ENCODE results near the gene FAXDC2. TPM values are rescaled to one million over a fixed set of nuclear protein-coding genes. Genes with fewer than 3 reads are reported as not detected.

FAXDC2 gene
- total RNA-seq, 2 donors from 2014 or later, result 43.9 to 70.5 TPM

DNA sequence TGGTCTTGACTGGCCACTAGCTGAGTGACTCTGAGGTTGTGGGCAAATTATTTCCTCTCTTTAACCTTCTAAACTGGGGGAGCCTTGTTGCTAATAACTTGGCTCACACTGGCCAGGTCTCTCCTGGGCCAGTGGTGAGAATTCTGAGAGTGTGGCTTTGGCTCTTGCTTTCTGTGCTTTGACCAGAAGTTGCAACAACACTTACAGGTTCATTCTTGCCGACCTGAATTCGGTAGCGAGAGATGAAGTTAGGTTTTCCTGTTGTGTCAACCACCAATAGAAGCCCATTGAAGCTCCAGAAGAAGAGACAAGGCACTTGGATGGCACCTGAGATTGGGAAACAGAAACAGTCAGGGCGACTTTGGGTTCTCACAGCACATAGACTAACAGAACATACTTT, 19.8 kb downstream of the FAXDC2 start:
- H3K4me3 ChIP-seq, result no peak overlapping the region
- peaks cover 10 to 13% of the 10 kb centered on the region in 2 donors for H3K4me1 ChIP-seq (ENCODE audit: control insufficient read depth in 1 of 2, low read depth in 2 of 2)
- H3K36me3 ChIP-seq, result peaks cover 20% of the 10 kb centered on the region
- TF ChIP-seq, protein P1, sequence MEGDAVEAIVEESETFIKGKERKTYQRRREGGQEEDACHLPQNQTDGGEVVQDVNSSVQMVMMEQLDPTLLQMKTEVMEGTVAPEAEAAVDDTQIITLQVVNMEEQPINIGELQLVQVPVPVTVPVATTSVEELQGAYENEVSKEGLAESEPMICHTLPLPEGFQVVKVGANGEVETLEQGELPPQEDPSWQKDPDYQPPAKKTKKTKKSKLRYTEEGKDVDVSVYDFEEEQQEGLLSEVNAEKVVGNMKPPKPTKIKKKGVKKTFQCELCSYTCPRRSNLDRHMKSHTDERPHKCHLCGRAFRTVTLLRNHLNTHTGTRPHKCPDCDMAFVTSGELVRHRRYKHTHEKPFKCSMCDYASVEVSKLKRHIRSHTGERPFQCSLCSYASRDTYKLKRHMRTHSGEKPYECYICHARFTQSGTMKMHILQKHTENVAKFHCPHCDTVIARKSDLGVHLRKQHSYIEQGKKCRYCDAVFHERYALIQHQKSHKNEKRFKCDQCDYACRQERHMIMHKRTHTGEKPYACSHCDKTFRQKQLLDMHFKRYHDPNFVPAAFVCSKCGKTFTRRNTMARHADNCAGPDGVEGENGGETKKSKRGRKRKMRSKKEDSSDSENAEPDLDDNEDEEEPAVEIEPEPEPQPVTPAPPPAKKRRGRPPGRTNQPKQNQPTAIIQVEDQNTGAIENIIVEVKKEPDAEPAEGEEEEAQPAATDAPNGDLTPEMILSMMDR (IDR thresholded peaks at IDR 0.05), result no peak
- ATAC-seq (ENCODE audit: insufficient number of reproducible peaks, low FRiP score, low read depth) (no peak), DNase-seq (ENCODE audit: low spot score) (no peak)
- no peaks in the 10 kb centered on the region for H3K9me3 ChIP-seq
- H3K27me3 ChIP-seq (replicated peaks; ENCODE audit: insufficient read depth), result no peaks in the 10 kb centered on the region
- H3K27ac ChIP-seq, result no peak overlapping the region

DNA sequence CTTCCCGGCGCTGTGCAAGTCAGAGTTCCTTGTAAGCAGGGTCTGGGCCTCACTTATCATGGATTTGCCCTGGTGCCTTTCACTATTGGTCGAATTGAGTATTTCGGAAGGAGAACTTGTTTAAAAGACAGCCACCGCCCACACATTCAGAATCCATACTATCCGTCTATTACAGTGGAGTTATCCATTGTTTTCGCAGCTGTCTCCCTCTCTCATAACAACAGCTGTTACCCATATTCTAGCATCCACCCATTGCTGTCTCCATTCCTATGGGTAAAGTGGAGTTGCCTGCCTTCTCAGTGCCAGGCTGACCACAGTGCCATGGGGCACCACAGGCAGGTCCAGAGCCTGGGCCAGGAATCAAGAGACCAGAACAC, 20.2 kb downstream of the FAXDC2 start:
- TF ChIP-seq, protein P1 (IDR thresholded peaks at IDR 0.05), result no peak
- peaks cover 10 to 11% of the 10 kb centered on the region in 2 donors for H3K4me1 ChIP-seq (ENCODE audit: control insufficient read depth in 1 of 2, low read depth in 2 of 2)
- no peak for DNase-seq (ENCODE audit: low spot score)
- no peaks in the 10 kb centered on the region for H3K27me3 ChIP-seq (replicated peaks; ENCODE audit: insufficient read depth)
- peaks cover 20% of the 10 kb centered on the region for H3K36me3 ChIP-seq
- no peak overlapping the region for H3K4me3 ChIP-seq
- no peak overlapping the region for H3K27ac ChIP-seq
- ATAC-seq (ENCODE audit: insufficient number of reproducible peaks, low FRiP score, low read depth), result no peak
- no peaks in the 10 kb centered on the region for H3K9me3 ChIP-seq

DNA sequence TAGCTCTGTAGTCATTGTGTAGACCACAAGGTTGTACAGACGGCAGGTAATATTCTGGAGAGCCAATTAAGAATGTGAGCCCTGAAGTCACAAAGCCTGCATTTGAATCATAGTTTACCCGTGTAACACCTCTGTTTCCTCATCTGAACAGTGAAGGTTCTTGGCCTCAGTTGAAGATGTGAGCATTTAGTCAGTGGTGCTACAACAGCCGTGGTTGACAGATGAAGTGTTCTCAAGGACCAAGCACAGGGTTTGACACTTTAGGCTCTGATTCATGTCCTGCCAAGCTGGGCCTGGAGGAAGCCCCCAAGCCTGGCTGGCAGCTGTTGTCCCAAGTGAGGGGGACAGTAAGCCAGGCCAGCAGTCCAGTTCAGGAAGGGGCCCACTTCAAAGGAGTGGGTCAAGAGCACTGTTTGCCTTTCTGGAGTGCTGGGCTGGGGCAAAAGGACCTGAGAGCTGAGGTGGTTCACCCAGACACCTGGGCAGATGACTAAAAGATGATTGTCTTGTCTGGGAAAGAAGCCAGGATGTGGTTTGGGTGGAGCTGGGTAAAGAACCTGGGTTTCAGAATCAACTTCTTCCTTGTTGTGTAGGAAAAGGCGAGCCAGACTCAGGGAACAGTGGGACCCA, 20.7 kb downstream of the FAXDC2 start:
- DNase-seq (ENCODE audit: low spot score) (no peak), ATAC-seq (ENCODE audit: insufficient number of reproducible peaks, low FRiP score, low read depth) (no peak)
- no peaks in the 10 kb centered on the region for H3K9me3 ChIP-seq
- no peak overlapping the region for H3K4me3 ChIP-seq
- no peaks in the 10 kb centered on the region for H3K27me3 ChIP-seq (replicated peaks; ENCODE audit: insufficient read depth)
- TF ChIP-seq, protein P1 (IDR thresholded peaks at IDR 0.05), result no peak
- peaks cover 20% of the 10 kb centered on the region for H3K36me3 ChIP-seq
- H3K4me1 ChIP-seq (ENCODE audit: control insufficient read depth in 1 of 2, low read depth in 2 of 2), result peaks cover 5 to 6% of the 10 kb centered on the region in 2 donors
- H3K27ac ChIP-seq, result no peak overlapping the region

DNA sequence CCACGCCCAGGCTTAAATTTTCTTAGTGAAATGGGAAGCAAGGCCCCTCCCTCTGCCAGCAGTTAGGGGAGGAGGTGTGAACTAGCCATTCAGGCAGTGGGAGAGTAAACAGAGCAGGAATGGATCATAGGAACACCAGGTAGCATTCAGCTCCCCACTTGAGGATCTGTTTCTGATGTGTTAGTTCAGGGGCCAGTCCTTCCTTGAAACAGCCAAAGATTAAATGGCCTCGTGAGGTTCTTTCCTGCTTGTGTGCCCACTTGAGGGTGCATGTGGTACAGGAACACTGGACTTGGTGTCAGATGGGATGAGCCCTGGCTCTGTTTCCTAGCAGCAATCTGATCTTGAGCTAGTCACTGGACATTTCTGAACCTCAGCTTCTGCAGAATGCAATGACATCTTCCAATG, 21.2 kb downstream of the FAXDC2 start:
- no peak overlapping the region for H3K4me3 ChIP-seq

DNA sequence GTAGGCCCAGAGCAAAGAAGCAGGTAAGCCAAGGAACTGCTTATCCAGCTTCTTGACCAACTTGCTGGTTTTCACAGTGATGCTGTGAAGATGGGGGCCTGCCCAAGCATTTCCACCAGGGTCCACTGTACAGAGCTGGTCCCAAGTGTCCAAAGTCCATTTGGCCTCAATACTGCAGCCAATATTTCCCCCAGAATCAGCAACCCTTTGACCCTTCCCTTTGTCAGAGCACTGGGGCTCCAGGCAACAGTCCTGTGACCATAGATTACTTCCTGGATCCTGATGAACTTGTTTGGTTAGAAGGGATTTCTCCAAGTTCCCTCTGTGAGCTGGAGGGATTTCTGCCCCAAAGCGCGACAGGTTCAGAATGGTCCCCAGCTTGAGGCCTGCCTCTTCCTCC, 26.3 kb downstream of the FAXDC2 start:
- no peak for ATAC-seq (ENCODE audit: insufficient number of reproducible peaks, low FRiP score, low read depth)
- Histone ChIP-seq H3K4me3 (no peak overlapping the region), H3K4me1 (ENCODE audit: control insufficient read depth in 1 of 2, low read depth in 2 of 2) (no peaks in the 10 kb centered on the region), H3K9me3 (no peaks in the 10 kb centered on the region), H3K27ac (no peak overlapping the region), H3K27me3 (replicated peaks; ENCODE audit: insufficient read depth) (no peaks in the 10 kb centered on the region), H3K36me3 (peaks cover 41% of the 10 kb centered on the region)
- DNase-seq (ENCODE audit: low spot score), result no peak
- TF ChIP-seq, protein P1 (IDR thresholded peaks at IDR 0.05), result no peak

More for the DNA sequence above, 21.2 kb downstream of the FAXDC2 start:
- TF ChIP-seq, protein P1 (IDR thresholded peaks at IDR 0.05), result no peak
- no peaks in the 10 kb centered on the region for H3K27me3 ChIP-seq (replicated peaks; ENCODE audit: insufficient read depth)
- no peak for ATAC-seq (ENCODE audit: insufficient number of reproducible peaks, low FRiP score, low read depth)
- H3K9me3 ChIP-seq, result no peaks in the 10 kb centered on the region
- peaks cover 21% of the 10 kb centered on the region for H3K36me3 ChIP-seq
- peaks cover 0 to under 1% of the 10 kb centered on the region in 2 donors for H3K4me1 ChIP-seq (ENCODE audit: control insufficient read depth in 1 of 2, low read depth in 2 of 2)
- H3K27ac ChIP-seq, result no peak overlapping the region
- DNase-seq (ENCODE audit: low spot score), result no peak

Data from thoracic aorta (tissue), 2 donors.